Liver (tissue), 9 donors: ENCODE results near the gene UBAP2. TPM values are rescaled to one million over a fixed set of nuclear protein-coding genes. Genes with fewer than 3 reads are reported as not detected.

Experiments used
- DNase-seq: peaks from one replicate; pipeline ENCODE4 v3.0.0-alpha.2; 2017; ENCODE audit warnings: low spot score
- H3K27ac ChIP-seq, 2 donors: one replicate each; pipeline ENCODE4 v1.7.0; 2013; ENCODE audit warnings: inconsistent platforms in 2 of 2, low read length in 2 of 2, control low read depth in 1 of 2, low read depth in 1 of 2, mild to moderate bottlenecking in 1 of 2
- H3K27me3 ChIP-seq, 4 donors: one replicate each; pipeline versions ENCODE4 v1.6.1 to v1.7.0; 2013; ENCODE audit warnings: low read length in 3 of 4, inconsistent platforms in 1 of 4, mild to moderate bottlenecking in 1 of 4, moderate library complexity in 1 of 4; ENCODE audit not compliant: control insufficient read depth in 4 of 4, insufficient read depth in 4 of 4
- H3K36me3 ChIP-seq, 4 donors: one replicate each; pipeline versions ENCODE4 v1.6.1 to v1.7.0; 2013; ENCODE audit warnings: low read length in 3 of 4, mild to moderate bottlenecking in 3 of 4, low read depth in 1 of 4, moderate library complexity in 1 of 4; ENCODE audit not compliant: control insufficient read depth in 4 of 4, insufficient read depth in 3 of 4
- H3K4me1 ChIP-seq, 4 donors: one replicate each; pipeline versions ENCODE4 v1.6.1 to v1.7.0; 2013; ENCODE audit warnings: low read length in 3 of 4, mild to moderate bottlenecking in 3 of 4, moderate library complexity in 1 of 4; ENCODE audit not compliant: control insufficient read depth in 4 of 4, insufficient read depth in 4 of 4
- H3K4me3 ChIP-seq, 3 donors: one replicate each; pipeline versions ENCODE4 v1.6.1 to v1.7.0; 2013; ENCODE audit warnings: low read length in 3 of 3, control low read depth in 1 of 3, low read depth in 1 of 3, mild to moderate bottlenecking in 1 of 3
- H3K9ac ChIP-seq, 2 donors: one replicate each; pipeline ENCODE4 v1.7.0; 2013; ENCODE audit warnings: low read length in 2 of 2, mild to moderate bottlenecking in 2 of 2, moderate library complexity in 2 of 2, control low read depth in 1 of 2, low read depth in 1 of 2
- H3K9me3 ChIP-seq, 4 donors: one replicate each; pipeline versions ENCODE4 v1.6.1 to v1.7.0; 2013; ENCODE audit warnings: low read length in 3 of 4; ENCODE audit not compliant: control insufficient read depth in 4 of 4
- EGR1 ChIP-seq, 2 donors: IDR thresholded peaks; 2 replicates each; pipeline ENCODE4 v1.6.1; 2016 to 2018; ENCODE audit warnings: antibody characterized with exemption in 2 of 2, low read depth in 2 of 2
- FOXA1 ChIP-seq: IDR thresholded peaks from 2 replicates; pipeline ENCODE4 v1.6.1; 2016; ENCODE audit warnings: antibody characterized with exemption
- GABPA ChIP-seq, 2 donors: IDR thresholded peaks in 1 of 2; conservative IDR thresholded peaks in 1 of 2; 2 replicates each; pipeline ENCODE4 v1.6.1; 2016; ENCODE audit warnings: antibody characterized with exemption in 2 of 2, mild to moderate bottlenecking in 1 of 2, moderate library complexity in 1 of 2
- HNF4A ChIP-seq, 2 donors: conservative IDR thresholded peaks; 2 replicates each; pipeline ENCODE4 v1.6.1; 2016; ENCODE audit warnings: antibody characterized with exemption in 2 of 2, mild to moderate bottlenecking in 2 of 2
- HNF4G ChIP-seq: IDR thresholded peaks from 2 replicates; pipeline ENCODE4 v1.6.1; 2016; ENCODE audit warnings: antibody characterized with exemption
- NR2F2 ChIP-seq: IDR thresholded peaks from 2 replicates; pipeline ENCODE4 v1.6.1; 2016; ENCODE audit warnings: antibody characterized with exemption
- RAD21 ChIP-seq, 2 donors: IDR thresholded peaks; 2 replicates each; pipeline ENCODE4 v1.6.1; 2016; ENCODE audit warnings: antibody characterized with exemption in 2 of 2, mild to moderate bottlenecking in 2 of 2
- SP1 ChIP-seq: IDR thresholded peaks from 2 replicates; pipeline ENCODE4 v1.6.1; 2018; ENCODE audit warnings: antibody characterized with exemption, mild to moderate bottlenecking
- TAF1 ChIP-seq: conservative IDR thresholded peaks from 2 replicates; pipeline ENCODE4 v1.6.1; 2016; ENCODE audit warnings: antibody characterized with exemption, mild to moderate bottlenecking
- WGBS: extraction: QIAGEN DNeasy Blood & Tissue Kit; methylation state at CpG from one replicate; pipeline ENCODE4 v1.1.7; 2013; 5-methylcytosine and 5-hydroxymethylcytosine counted together
- polyA plus RNA-seq, 2 donors: library from polyadenylated mRNA; stranded (reverse) in 1 of 2; unstranded in 1 of 2; fragments of 200-250 nt in 1 of 2; fragments of >200 nt in 1 of 2; fragmentation: Nextera tagmentation in 1 of 2; extraction: Ambion mirVana in 1 of 2; gene quantifications; one replicate each; pipeline versions ENCODE4 v1.2.1 to v1.2.3, GENCODE V29; 2013 to 2015
- total RNA-seq, 2 donors: library from RNA; depleted of rRNA; stranded (reverse); fragments of >200 nt; gene quantifications; one replicate each; pipeline ENCODE4 v1.2.3, GENCODE V29; 2014
- TF ChIP-seq, protein P1 (sequence below): IDR thresholded peaks from 2 replicates; pipeline ENCODE4 v1.6.1; 2016; ENCODE audit warnings: antibody characterized with exemption
- TF ChIP-seq, protein P2 (sequence below): fragments of 150-350 bp; IDR thresholded peaks from 2 replicates; pipeline ENCODE4 v1.5.1; 2017; ENCODE audit warnings: improper control_type of control experiment, low read depth, low read length; ENCODE audit not compliant: missing input control
- TF ChIP-seq, protein P3 (sequence below): IDR thresholded peaks from 2 replicates; pipeline ENCODE4 v1.6.1; 2016; ENCODE audit warnings: antibody characterized with exemption, mild to moderate bottlenecking
- TF ChIP-seq, protein P4 (sequence below): IDR thresholded peaks from 2 replicates; pipeline ENCODE4 v1.6.1; 2016; ENCODE audit warnings: antibody characterized with exemption
- TF ChIP-seq, protein P5 (sequence below): IDR thresholded peaks from 2 replicates; pipeline ENCODE4 v1.6.1; 2016; ENCODE audit warnings: antibody characterized with exemption
- donor health status: healthy.
- donor health status: healthy.
- donor health status: healthy.
- donor health status: healthy.
- donor health status: healthy.

The UBAP2 gene
- total and polyA plus RNA-seq, 4 donors = 5.4 to 12.6 (median 8.3) TPM

DNA sequence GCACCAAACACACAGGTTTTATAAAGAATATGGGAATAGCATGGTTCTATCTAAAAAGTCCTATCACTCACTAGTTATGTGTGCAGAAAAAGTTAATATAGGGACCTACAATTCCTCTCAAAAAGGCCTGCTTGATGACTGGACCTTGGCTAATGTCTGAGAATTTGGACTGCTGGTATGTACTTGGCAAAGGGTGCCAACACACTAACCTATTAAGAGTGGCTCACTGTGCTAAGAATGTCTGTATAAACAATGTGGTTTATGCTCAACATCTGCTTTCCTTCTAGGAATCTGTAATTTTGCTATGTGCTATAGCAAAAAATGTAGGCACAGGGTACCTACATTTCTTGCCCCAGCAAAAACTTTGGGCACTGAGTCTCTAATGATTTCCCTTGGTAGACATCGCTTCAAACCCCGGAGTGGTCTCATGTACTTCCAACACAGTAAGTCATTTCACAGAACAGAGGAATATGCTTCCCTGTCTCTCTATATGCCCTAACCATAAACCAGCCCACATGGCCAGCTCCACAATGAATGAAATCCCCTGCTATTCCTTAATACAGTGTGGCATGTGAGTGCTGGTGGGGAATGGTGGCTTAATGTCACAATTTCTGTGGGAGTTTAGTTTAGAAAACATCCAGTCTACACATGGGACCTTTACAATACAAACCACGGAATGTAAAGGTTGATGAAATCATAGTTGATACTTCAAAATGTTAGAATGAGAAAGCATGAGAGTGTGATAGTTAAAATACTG lies 101.7 kb downstream of the UBAP2 start:
- TF ChIP-seq, protein P1, sequence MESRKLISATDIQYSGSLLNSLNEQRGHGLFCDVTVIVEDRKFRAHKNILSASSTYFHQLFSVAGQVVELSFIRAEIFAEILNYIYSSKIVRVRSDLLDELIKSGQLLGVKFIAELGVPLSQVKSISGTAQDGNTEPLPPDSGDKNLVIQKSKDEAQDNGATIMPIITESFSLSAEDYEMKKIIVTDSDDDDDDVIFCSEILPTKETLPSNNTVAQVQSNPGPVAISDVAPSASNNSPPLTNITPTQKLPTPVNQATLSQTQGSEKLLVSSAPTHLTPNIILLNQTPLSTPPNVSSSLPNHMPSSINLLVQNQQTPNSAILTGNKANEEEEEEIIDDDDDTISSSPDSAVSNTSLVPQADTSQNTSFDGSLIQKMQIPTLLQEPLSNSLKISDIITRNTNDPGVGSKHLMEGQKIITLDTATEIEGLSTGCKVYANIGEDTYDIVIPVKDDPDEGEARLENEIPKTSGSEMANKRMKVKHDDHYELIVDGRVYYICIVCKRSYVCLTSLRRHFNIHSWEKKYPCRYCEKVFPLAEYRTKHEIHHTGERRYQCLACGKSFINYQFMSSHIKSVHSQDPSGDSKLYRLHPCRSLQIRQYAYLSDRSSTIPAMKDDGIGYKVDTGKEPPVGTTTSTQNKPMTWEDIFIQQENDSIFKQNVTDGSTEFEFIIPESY = no peak
- TF ChIP-seq, protein P2, sequence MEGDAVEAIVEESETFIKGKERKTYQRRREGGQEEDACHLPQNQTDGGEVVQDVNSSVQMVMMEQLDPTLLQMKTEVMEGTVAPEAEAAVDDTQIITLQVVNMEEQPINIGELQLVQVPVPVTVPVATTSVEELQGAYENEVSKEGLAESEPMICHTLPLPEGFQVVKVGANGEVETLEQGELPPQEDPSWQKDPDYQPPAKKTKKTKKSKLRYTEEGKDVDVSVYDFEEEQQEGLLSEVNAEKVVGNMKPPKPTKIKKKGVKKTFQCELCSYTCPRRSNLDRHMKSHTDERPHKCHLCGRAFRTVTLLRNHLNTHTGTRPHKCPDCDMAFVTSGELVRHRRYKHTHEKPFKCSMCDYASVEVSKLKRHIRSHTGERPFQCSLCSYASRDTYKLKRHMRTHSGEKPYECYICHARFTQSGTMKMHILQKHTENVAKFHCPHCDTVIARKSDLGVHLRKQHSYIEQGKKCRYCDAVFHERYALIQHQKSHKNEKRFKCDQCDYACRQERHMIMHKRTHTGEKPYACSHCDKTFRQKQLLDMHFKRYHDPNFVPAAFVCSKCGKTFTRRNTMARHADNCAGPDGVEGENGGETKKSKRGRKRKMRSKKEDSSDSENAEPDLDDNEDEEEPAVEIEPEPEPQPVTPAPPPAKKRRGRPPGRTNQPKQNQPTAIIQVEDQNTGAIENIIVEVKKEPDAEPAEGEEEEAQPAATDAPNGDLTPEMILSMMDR = no peak
- TF ChIP-seq GABPA (IDR thresholded peaks at IDR 0.05 in 1 of 2, conservative IDR thresholded peaks at IDR 0.05 in 1 of 2) (no peak), HNF4A (conservative IDR thresholded peaks at IDR 0.05) (no peak), EGR1 (IDR thresholded peaks at IDR 0.05; ENCODE audit: low read depth in 2 of 2) (no peak), RAD21 (IDR thresholded peaks at IDR 0.05) (no peak), SP1 (no peak), TAF1 (no peak)
- TF ChIP-seq, protein P3, sequence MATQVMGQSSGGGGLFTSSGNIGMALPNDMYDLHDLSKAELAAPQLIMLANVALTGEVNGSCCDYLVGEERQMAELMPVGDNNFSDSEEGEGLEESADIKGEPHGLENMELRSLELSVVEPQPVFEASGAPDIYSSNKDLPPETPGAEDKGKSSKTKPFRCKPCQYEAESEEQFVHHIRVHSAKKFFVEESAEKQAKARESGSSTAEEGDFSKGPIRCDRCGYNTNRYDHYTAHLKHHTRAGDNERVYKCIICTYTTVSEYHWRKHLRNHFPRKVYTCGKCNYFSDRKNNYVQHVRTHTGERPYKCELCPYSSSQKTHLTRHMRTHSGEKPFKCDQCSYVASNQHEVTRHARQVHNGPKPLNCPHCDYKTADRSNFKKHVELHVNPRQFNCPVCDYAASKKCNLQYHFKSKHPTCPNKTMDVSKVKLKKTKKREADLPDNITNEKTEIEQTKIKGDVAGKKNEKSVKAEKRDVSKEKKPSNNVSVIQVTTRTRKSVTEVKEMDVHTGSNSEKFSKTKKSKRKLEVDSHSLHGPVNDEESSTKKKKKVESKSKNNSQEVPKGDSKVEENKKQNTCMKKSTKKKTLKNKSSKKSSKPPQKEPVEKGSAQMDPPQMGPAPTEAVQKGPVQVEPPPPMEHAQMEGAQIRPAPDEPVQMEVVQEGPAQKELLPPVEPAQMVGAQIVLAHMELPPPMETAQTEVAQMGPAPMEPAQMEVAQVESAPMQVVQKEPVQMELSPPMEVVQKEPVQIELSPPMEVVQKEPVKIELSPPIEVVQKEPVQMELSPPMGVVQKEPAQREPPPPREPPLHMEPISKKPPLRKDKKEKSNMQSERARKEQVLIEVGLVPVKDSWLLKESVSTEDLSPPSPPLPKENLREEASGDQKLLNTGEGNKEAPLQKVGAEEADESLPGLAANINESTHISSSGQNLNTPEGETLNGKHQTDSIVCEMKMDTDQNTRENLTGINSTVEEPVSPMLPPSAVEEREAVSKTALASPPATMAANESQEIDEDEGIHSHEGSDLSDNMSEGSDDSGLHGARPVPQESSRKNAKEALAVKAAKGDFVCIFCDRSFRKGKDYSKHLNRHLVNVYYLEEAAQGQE = no peak
- TF ChIP-seq, protein P4, sequence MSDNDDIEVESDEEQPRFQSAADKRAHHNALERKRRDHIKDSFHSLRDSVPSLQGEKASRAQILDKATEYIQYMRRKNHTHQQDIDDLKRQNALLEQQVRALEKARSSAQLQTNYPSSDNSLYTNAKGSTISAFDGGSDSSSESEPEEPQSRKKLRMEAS = no peak
- WGBS = 97% methylated on average over 3 of the region's 3 CpGs

DNA sequence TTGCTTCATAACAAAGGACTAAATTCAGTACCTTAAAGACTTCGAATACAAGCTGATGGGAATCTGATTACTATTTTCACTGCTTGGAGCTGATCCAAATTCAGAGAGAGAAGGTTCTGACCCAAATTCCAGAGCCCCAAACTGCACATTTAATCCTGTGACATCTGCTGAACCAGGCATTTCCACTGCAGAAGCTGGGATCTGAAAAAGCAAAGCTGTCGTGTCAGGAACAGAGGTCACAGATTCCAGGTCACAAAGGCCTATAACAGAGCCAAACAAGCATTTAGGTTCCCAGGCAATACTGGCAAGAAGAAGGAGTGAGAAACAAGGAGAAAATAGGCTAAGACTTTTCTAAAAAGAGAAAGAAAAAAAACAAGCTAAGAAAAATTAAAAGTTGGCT lies 105.3 kb downstream of the UBAP2 start:
- peaks cover 6 to 19% (median 15%) of the 10 kb centered on the region in 4 donors for H3K36me3 ChIP-seq
- no peak overlapping the region for H3K4me3 ChIP-seq
- no peak overlapping the region for H3K27ac ChIP-seq

More for the DNA sequence above, 101.7 kb downstream of the UBAP2 start:
- Histone ChIP-seq H3K27me3 (no peaks in the 10 kb centered on the region), H3K9ac (no peak overlapping the region), H3K27ac (no peak overlapping the region), H3K4me3 (no peak overlapping the region), H3K4me1 (peaks cover 0 to 5% (median 0%) of the 10 kb centered on the region in 4 donors), H3K9me3 (no peaks in the 10 kb centered on the region), H3K36me3 (peaks cover 6 to 14% (median 11%) of the 10 kb centered on the region in 4 donors)
- DNase-seq = no peak

More for the DNA sequence above, 105.3 kb downstream of the UBAP2 start:
- Histone ChIP-seq H3K27me3 (no peaks in the 10 kb centered on the region), H3K9ac (no peak overlapping the region), H3K9me3 (no peaks in the 10 kb centered on the region), H3K4me1 (peaks cover 0 to 5% (median 3%) of the 10 kb centered on the region in 4 donors)
- WGBS = 47% methylated on average over 2 of the region's 2 CpGs
- TF ChIP-seq HNF4A (conservative IDR thresholded peaks at IDR 0.05) (peak in 1 of 2 donors; percentile 12), GABPA (IDR thresholded peaks at IDR 0.05 in 1 of 2, conservative IDR thresholded peaks at IDR 0.05 in 1 of 2) (no peak), FOXA1 (no peak), HNF4G (no peak), NR2F2 (peak; percentile 80)
- TF ChIP-seq, protein P4 = no peak
- TF ChIP-seq, protein P5, sequence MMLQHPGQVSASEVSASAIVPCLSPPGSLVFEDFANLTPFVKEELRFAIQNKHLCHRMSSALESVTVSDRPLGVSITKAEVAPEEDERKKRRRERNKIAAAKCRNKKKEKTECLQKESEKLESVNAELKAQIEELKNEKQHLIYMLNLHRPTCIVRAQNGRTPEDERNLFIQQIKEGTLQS = no peak
- DNase-seq = no peak
